H1 (cell line): ENCODE results near the gene RAMP3. TPM values are rescaled to one million over a fixed set of nuclear protein-coding genes. Genes with fewer than 3 reads are reported as not detected.
A peak's percentile ranks its signal among the peaks of the same experiment; 100 is the strongest.

ENCODE experiments used
- CTCF ChIA-PET: fragments of 300-600 bp; sonication (Branson Sonifier 250); formaldehyde crosslinking; loops from one replicate; lab custom pipeline; 2021; ENCODE audit not compliant: partially characterized antibody; lab: Charles Lee
- POLR2A ChIA-PET: fragments of 300-600 bp; sonication (Branson Sonifier 250); formaldehyde crosslinking; loops from one replicate; lab custom pipeline; 2021; ENCODE audit warnings: inconsistent platforms; ENCODE audit not compliant: partially characterized antibody; lab: Charles Lee
- DNase-seq, 2 experiments: peaks; one replicate each; pipeline versions ENCODE4 v3.0.0 to v3.0.0-alpha.2; 2010 to 2022; ENCODE audit warnings: low spot score in 2 of 2, low read depth in 1 of 2, mixed read lengths in 1 of 2
- FAIRE-seq: peaks from 2 replicates; lab custom pipeline; 2011; peaks lifted over from hg19 to GRCh38; lab: Jason Lieb, UNC
- H2AFZ ChIP-seq: 2 replicates; pipeline ENCODE4 v1.8.1; 2012; ENCODE audit warnings: low read length, inconsistent platforms
- H2AK5ac ChIP-seq: 2 replicates; pipeline ENCODE4 v1.6.1; 2013; ENCODE audit warnings: low read depth, low read length
- H2BK120ac ChIP-seq: replicated peaks from 2 replicates; pipeline ENCODE3; 2013; ENCODE audit warnings: low read depth, low read length, inconsistent platforms
- H2BK12ac ChIP-seq: 2 replicates; pipeline ENCODE4 v1.6.1; 2013; ENCODE audit warnings: low read depth, low read length
- H2BK15ac ChIP-seq: 2 replicates; pipeline ENCODE4 v1.6.1; 2013; ENCODE audit warnings: low read length
- H2BK20ac ChIP-seq: 2 replicates; pipeline ENCODE4 v1.6.1; 2013; ENCODE audit warnings: low read length
- H2BK5ac ChIP-seq: 2 replicates; pipeline ENCODE4 v1.6.1; 2013; ENCODE audit warnings: low read depth, low read length
- H3K14ac ChIP-seq: 2 replicates; pipeline ENCODE4 v1.6.1; 2013; ENCODE audit warnings: inconsistent platforms; ENCODE audit not compliant: insufficient read length
- H3K18ac ChIP-seq: 2 replicates; pipeline ENCODE4 v1.6.1; 2013; ENCODE audit warnings: low read length; ENCODE audit errors: extremely low read depth
- H3K23ac ChIP-seq: 2 replicates; pipeline ENCODE4 v1.6.1; 2013; ENCODE audit warnings: inconsistent platforms; ENCODE audit not compliant: insufficient read length
- H3K23me2 ChIP-seq: 2 replicates; pipeline ENCODE4 v1.6.1; 2013; ENCODE audit warnings: low read depth, low read length
- H3K27ac ChIP-seq: 2 replicates; pipeline ENCODE4 v1.6.1; 2011; ENCODE audit warnings: low read depth, low read length, inconsistent platforms
- H3K27me3 ChIP-seq, 4 experiments: replicated peaks in 1 of 4; 1 replicate in 1 of 4; 2 replicates in 3 of 4; pipeline versions ENCODE4 v1.6.1 to v1.8.1; 2011 to 2013; ENCODE audit warnings: low read length in 3 of 4, mild to moderate bottlenecking in 3 of 4, inconsistent platforms in 2 of 4, mixed read lengths in 2 of 4, moderate library complexity in 1 of 4; ENCODE audit not compliant: control insufficient read depth in 3 of 4, insufficient read depth in 3 of 4; ENCODE audit errors: extremely low read depth in 1 of 4
- H3K36me3 ChIP-seq, 4 experiments: 2 replicates each; pipeline versions ENCODE4 v1.6.1 to v1.8.1; 2011 to 2013; ENCODE audit warnings: mild to moderate bottlenecking in 4 of 4, low read length in 3 of 4, moderate library complexity in 2 of 4, control low read depth in 1 of 4, inconsistent platforms in 1 of 4; ENCODE audit not compliant: insufficient read depth in 4 of 4, control insufficient read depth in 2 of 4
- H3K4ac ChIP-seq: replicated peaks from 2 replicates; pipeline ENCODE3; 2013; ENCODE audit warnings: low read length, low read depth, mixed read lengths, inconsistent platforms; ENCODE audit not compliant: insufficient read length
- H3K4me1 ChIP-seq, 4 experiments: replicated peaks in 1 of 4; 1 replicate in 1 of 4; 2 replicates in 3 of 4; pipeline versions ENCODE4 v1.6.1 to v1.8.1; 2011 to 2013; ENCODE audit warnings: low read length in 3 of 4, inconsistent platforms in 2 of 4, mixed read lengths in 1 of 4; ENCODE audit not compliant: insufficient read depth in 4 of 4, control insufficient read depth in 3 of 4
- H3K4me2 ChIP-seq, 2 experiments: 2 replicates each; pipeline versions ENCODE4 v1.6.1 to v1.8.1; 2011 to 2013; ENCODE audit warnings: low read depth in 2 of 2, low read length in 2 of 2, control low read depth in 1 of 2, inconsistent platforms in 1 of 2, mild to moderate bottlenecking in 1 of 2; ENCODE audit not compliant: insufficient read depth in 1 of 2
- H3K4me3 ChIP-seq, 4 experiments: fragments of 200-600, 300-600 bp in 1 of 4; sonication (generic), shearing (Covaris generic), sonication (Bioruptor Twin) in 1 of 4; 2 replicates each; pipeline versions ENCODE4 v1.5.1 to v1.8.1; 2011 to 2016; ENCODE audit warnings: low read length in 4 of 4, low read depth in 3 of 4, control low read depth in 2 of 4, inconsistent platforms in 2 of 4, mild to moderate bottlenecking in 2 of 4, mixed read lengths in 1 of 4, moderate library complexity in 1 of 4; ENCODE audit not compliant: insufficient read depth in 2 of 4; ENCODE audit errors: extremely low read depth in 1 of 4
- H3K56ac ChIP-seq: replicated peaks from 2 replicates; pipeline ENCODE3; 2013; ENCODE audit warnings: low read depth, mild to moderate bottlenecking, mixed read lengths, low read length, inconsistent platforms; ENCODE audit not compliant: insufficient read length
- H3K79me1 ChIP-seq: 2 replicates; pipeline ENCODE4 v1.6.1; 2013; ENCODE audit warnings: low read depth, low read length, control low read depth
- H3K79me2 ChIP-seq, 2 experiments: 2 replicates each; pipeline versions ENCODE4 v1.6.1 to v1.8.1; 2012 to 2013; ENCODE audit warnings: low read length in 2 of 2, mild to moderate bottlenecking in 2 of 2, inconsistent platforms in 1 of 2; ENCODE audit not compliant: insufficient read depth in 2 of 2, control insufficient read depth in 1 of 2
- H3K9ac ChIP-seq, 4 experiments: replicated peaks in 1 of 4; 1 replicate in 1 of 4; 2 replicates in 3 of 4; pipeline versions ENCODE4 v1.6.1 to v1.8.1; 2011 to 2013; ENCODE audit warnings: low read depth in 3 of 4, low read length in 3 of 4, control low read depth in 2 of 4, mild to moderate bottlenecking in 2 of 4, moderate library complexity in 2 of 4, inconsistent platforms in 1 of 4; ENCODE audit errors: extremely low read depth in 1 of 4
- H3K9me3 ChIP-seq, 2 experiments: 2 replicates each; pipeline versions ENCODE4 v1.6.1 to v1.8.1; 2012 to 2013; ENCODE audit warnings: mild to moderate bottlenecking in 2 of 2, moderate library complexity in 2 of 2, control low read depth in 1 of 2, inconsistent platforms in 1 of 2, low read depth in 1 of 2, low read length in 1 of 2, mixed read lengths in 1 of 2; ENCODE audit not compliant: insufficient read depth in 2 of 2
- H4K20me1 ChIP-seq, 2 experiments: replicated peaks in 1 of 2; 2 replicates each; pipeline versions ENCODE3 to v1.8.1; 2011 to 2013; ENCODE audit warnings: inconsistent platforms in 2 of 2, low read length in 2 of 2, mild to moderate bottlenecking in 1 of 2; ENCODE audit not compliant: insufficient read depth in 2 of 2, control insufficient read depth in 1 of 2
- H4K5ac ChIP-seq: 2 replicates; pipeline ENCODE4 v1.6.1; 2013; ENCODE audit warnings: low read length, low read depth, mixed read lengths, inconsistent platforms; ENCODE audit not compliant: insufficient read length
- H4K8ac ChIP-seq: 2 replicates; pipeline ENCODE4 v1.8.0; 2013; ENCODE audit warnings: mild to moderate bottlenecking, moderate library complexity, low read length, inconsistent platforms; ENCODE audit not compliant: insufficient read depth; ENCODE audit errors: extremely low read depth
- H4K91ac ChIP-seq: replicated peaks from 2 replicates; pipeline ENCODE3; 2013; ENCODE audit warnings: low read length, mixed read lengths, inconsistent platforms; ENCODE audit not compliant: insufficient read length
- ASH2L ChIP-seq: fragments of 200-600, 300-600 bp; sonication (generic); IDR thresholded peaks from one replicate; pipeline ENCODE4 v1.7.1; 2017; ENCODE audit warnings: low read length
- HDAC2 ChIP-seq, 2 experiments: fragments of 300-600 bp in 1 of 2; sonication (generic) in 1 of 2; IDR thresholded peaks; 2 replicates each; pipeline ENCODE4 v1.6.1; 2011 to 2012; ENCODE audit warnings: low read depth in 2 of 2, low read length in 2 of 2, mild to moderate bottlenecking in 2 of 2, moderate library complexity in 2 of 2, borderline replicate concordance in 1 of 2, inconsistent platforms in 1 of 2
- JUND ChIP-seq: IDR thresholded peaks from 2 replicates; pipeline ENCODE4 v1.6.1; 2011; ENCODE audit warnings: mild to moderate bottlenecking, improper control_type of control experiment, low read length
- KDM1A ChIP-seq: fragments of 200-600, 300-600 bp; sonication (generic); IDR thresholded peaks from 2 replicates; pipeline ENCODE4 v1.7.1; 2016; ENCODE audit warnings: mild to moderate bottlenecking, low read length, borderline replicate concordance
- KDM4A ChIP-seq: IDR thresholded peaks from one replicate; pipeline ENCODE4 v1.7.1; 2012; ENCODE audit warnings: low read depth, mild to moderate bottlenecking, moderate library complexity, low read length, inconsistent platforms; ENCODE audit not compliant: severe bottlenecking
- MAX ChIP-seq: IDR thresholded peaks from 2 replicates; pipeline ENCODE4 v1.6.1; 2012; ENCODE audit warnings: inconsistent platforms
- NANOG ChIP-seq: IDR thresholded peaks from 2 replicates; pipeline ENCODE4 v1.6.1; 2011; ENCODE audit warnings: low read length, low read depth, mild to moderate bottlenecking, inconsistent platforms; ENCODE audit not compliant: insufficient read depth, poor library complexity, severe bottlenecking
- POLR2A ChIP-seq, 2 experiments: IDR thresholded peaks; 1 replicate in 1 of 2; 2 replicates in 1 of 2; pipeline ENCODE4 v1.6.1; 2011; ENCODE audit warnings: low read depth in 2 of 2, low read length in 2 of 2, mild to moderate bottlenecking in 2 of 2; ENCODE audit errors: control extremely low read depth in 1 of 2
- RXRA ChIP-seq: IDR thresholded peaks from 2 replicates; pipeline ENCODE4 v1.6.1; 2011; ENCODE audit warnings: low read depth, mild to moderate bottlenecking, low read length, moderate library complexity; ENCODE audit not compliant: insufficient read depth
- SRF ChIP-seq: IDR thresholded peaks from 2 replicates; pipeline ENCODE4 v1.6.1; 2011; ENCODE audit warnings: mild to moderate bottlenecking, low read depth, low read length, moderate library complexity
- SUZ12 ChIP-seq: fragments of 200-600 bp; sonication (generic); IDR thresholded peaks from 2 replicates; pipeline ENCODE4 v1.6.1; 2012; ENCODE audit warnings: mild to moderate bottlenecking, inconsistent platforms, low read length, moderate library complexity, mixed read lengths
- TEAD4 ChIP-seq: IDR thresholded peaks from 2 replicates; pipeline ENCODE4 v1.6.1; 2012; ENCODE audit warnings: low read depth, low read length, inconsistent platforms, mixed read lengths
- USF2 ChIP-seq: IDR thresholded peaks from 2 replicates; pipeline ENCODE4 v1.6.1; 2011; ENCODE audit warnings: low read length, improper control_type of control experiment
- WGBS, 2 experiments: shearing (Covaris generic) in 1 of 2; methylation state at CpG; one replicate each; pipeline versions ENCODE4 v1.1.6 to v1.1.7; 2013 to 2015; ENCODE audit warnings: low lambda C conversion rate in 2 of 2, mixed read lengths in 2 of 2, inconsistent platforms in 1 of 2, low coverage in 1 of 2, missing lambda C conversion rate in 1 of 2; ENCODE audit not compliant: insufficient replicate concordance in 2 of 2, insufficient coverage in 1 of 2, insufficient read length in 1 of 2; ENCODE audit errors: extremely low coverage in 1 of 2, missing lambda C conversion rate in 1 of 2; 5-methylcytosine and 5-hydroxymethylcytosine counted together
- polyA plus RNA-seq, 7 experiments: library from polyadenylated mRNA; depleted of rRNA in 3 of 7; stranded (reverse) in 5 of 7; unstranded in 2 of 7; fragments of >200 nt in 5 of 7; fragments of 200-250 nt in 2 of 7; gene quantifications; 1 replicate in 5 of 7; 2 replicates in 1 of 7; 4 replicates in 1 of 7; pipeline versions ENCODE4 v1.2.1 to v1.2.3, GENCODE V29; 2011 to 2013; ENCODE audit warnings: missing spikeins in 2 of 7, mixed read lengths in 2 of 7
- total RNA-seq: library from RNA; stranded (reverse); fragmentation: NEBNext Ultra II Directional; extraction: Animal tissue kit (Norgen Biotek cat#: 25700); gene quantifications from 2 replicates; pipeline ENCODE4 v1.2.1, GENCODE V29; 2021

Gene RAMP3
- total and polyA plus RNA-seq, 2 of the 8 experiments (the other 6 are each of a cell fraction or from before 2014, with no cell fraction given) = 0.88 to 0.98 TPM

GRCh38 chr7:45216181-45216580, 58.6 kb downstream of the RAMP3 start:
- Histone ChIP-seq H3K23ac (no peak overlapping the region), H3K79me1 (no peaks in the 10 kb centered on the region), H2AFZ (no peak overlapping the region), H3K9ac (no peak overlapping the region), H2BK20ac (no peak overlapping the region), H3K56ac (no peak overlapping the region), H2BK120ac (no peak overlapping the region), H3K18ac (no peak overlapping the region), H4K20me1 (no peaks in the 10 kb centered on the region), H3K4me2 (no peak overlapping the region), H3K4ac (no peak overlapping the region), H2BK12ac (peak overlapping the region; percentile 50; the same call in 1 of the 2 replicates), H3K27me3 (no peaks in the 10 kb centered on the region), H2BK5ac (no peak overlapping the region), H3K27ac (no peak overlapping the region), H3K23me2 (no peaks in the 10 kb centered on the region), H3K4me3 (no peak overlapping the region), H2BK15ac (no peak overlapping the region; the same call in 1 of the 2 replicates), H3K14ac (no peak overlapping the region), H3K4me1 (no peaks in the 10 kb centered on the region; a peak in 1 of 7 replicates), H3K9me3 (no peaks in the 10 kb centered on the region), H4K5ac (no peak overlapping the region), H4K91ac (no peak overlapping the region), H4K8ac (no peak overlapping the region), H2AK5ac (no peak overlapping the region), H3K36me3 (no peaks in the 10 kb centered on the region), H3K79me2 (no peaks in the 10 kb centered on the region)
- CTCF ChIA-PET = interaction anchor here (0.8 to 5.4 kb wide), 10 partner anchors 9 to 65 kb away, joined by 3 to 29 read pairs (median 4); no protein-coding TSS in a partner anchor
- DNase-seq (no peak), FAIRE-seq (no peak)
- WGBS, 2 experiments = 64% methylated on average over 7 of the region's 7 CpGs; no CpG with 5 or more reads in 1 of the 2 experiments
- POLR2A ChIA-PET = interaction anchor here (1.1 to 1.7 kb wide), 3 partner anchors 9 to 44 kb away, joined by 3 read pairs; no protein-coding TSS in a partner anchor
- TF ChIP-seq SRF (no peak), ASH2L (no peak), SUZ12 (no peak), TEAD4 (no peak), POLR2A (IDR thresholded peaks at IDR 0.05; ENCODE audit: control extremely low read depth in 1 of 2, low read depth in 2 of 2, low read length in 2 of 2) (no peak), NANOG (no peak), KDM4A (no peak), JUND (no peak), HDAC2 (IDR thresholded peaks at IDR 0.05; ENCODE audit: borderline replicate concordance in 1 of 2, low read depth in 2 of 2, low read length in 2 of 2) (no peak), USF2 (no peak), MAX (no peak), RXRA (no peak), KDM1A (no peak)
